OCI-LY3 (cell line): ENCODE results near the gene GAGE10.

Experiments used
- CTCF ChIP-seq: fragments of 200-600, 300-600 bp; sonication (generic); IDR thresholded peaks from 2 replicates; pipeline ENCODE4 v1.5.1; 2014; ENCODE audit warnings: antibody characterized with exemption, low read length, low read depth
- EZH2phosphoT487 ChIP-seq: fragments of 200-600 bp; shearing (Covaris generic); IDR thresholded peaks from 2 replicates; pipeline ENCODE4 v1.6.1; 2018; ENCODE audit warnings: antibody characterized with exemption, mixed run types, low read depth

GRCh38 chrX:49287665-49288064 is 15.8 kb upstream of the GAGE10 start:
- no peak for TF ChIP-seq CTCF
- TF ChIP-seq EZH2phosphoT487, result no peak
